Measurements from ENCODE around the gene ARID3C.
A peak's percentile ranks its signal among the peaks of the same experiment; 100 is the strongest.

Gene ARID3C

GRCh38 chr9:34628656-34629490 lies at the start of gene ARID3C:
TSS of gene ARID3C (minus strand) at chr9:34629066. CDS start at chr9:34628014, 1,052 bp downstream.
- DNase-seq (ENCODE audit: insufficient read length, low spot score) (no peak), FAIRE-seq (no peak)

GRCh38 chr9:34675869-34676268 lies 47.0 kb upstream of the ARID3C start:
- FAIRE-seq (no peak), DNase-seq (ENCODE audit: insufficient read length, low spot score) (no peak)

GRCh38 chr9:34675048-34675714 lies 46.3 kb upstream of the ARID3C start:
- FAIRE-seq: peak; percentile 23
- DNase-seq (ENCODE audit: insufficient read length, low spot score): peak; percentile 48

DNA sequence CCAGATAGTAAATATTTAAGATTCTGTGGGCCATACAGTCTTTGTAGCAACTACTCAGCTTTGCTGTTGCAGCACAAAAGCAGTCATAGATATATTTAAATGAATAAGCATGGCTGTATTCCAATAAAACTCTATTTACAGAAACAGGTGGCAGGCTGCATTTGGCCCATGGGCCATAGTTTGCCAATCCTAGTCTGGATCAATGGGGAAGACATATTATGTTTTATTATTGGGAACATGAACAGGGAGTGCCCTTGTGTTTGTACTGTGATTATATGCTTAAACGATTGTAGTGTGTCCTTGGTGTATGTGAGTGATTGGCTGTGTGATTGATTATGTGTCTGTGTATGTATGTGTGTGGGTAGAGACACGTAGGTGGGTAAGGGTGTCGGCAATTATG lies 45.6 kb upstream of the ARID3C start:
- FAIRE-seq: no peak
- DNase-seq (ENCODE audit: insufficient read length, low spot score): no peak

- no peak for DNase-seq (ENCODE audit: insufficient read length, low spot score)
- no peak for FAIRE-seq
Measured at GRCh38 chr9:34671307-34671706, 42.4 kb upstream of the ARID3C start.

- DNase-seq (ENCODE audit: insufficient read length, low spot score) (no peak), FAIRE-seq (no peak)
Measured at GRCh38 chr9:34669809-34670562, 41.1 kb upstream of the ARID3C start.

GRCh38 chr9:34665381-34666250 lies 36.8 kb upstream of the ARID3C start:
- peak; percentile 84 for FAIRE-seq
- peak; percentile 79 for DNase-seq (ENCODE audit: insufficient read length, low spot score)

- FAIRE-seq (no peak), DNase-seq (ENCODE audit: insufficient read length, low spot score) (no peak)
Measured at GRCh38 chr9:34665067-34665380, 36.2 kb upstream of the ARID3C start.

- FAIRE-seq (peak; percentile 51), DNase-seq (ENCODE audit: insufficient read length, low spot score) (peak; percentile 61)
Measured at GRCh38 chr9:34664281-34665066, 35.6 kb upstream of the ARID3C start.

DNA sequence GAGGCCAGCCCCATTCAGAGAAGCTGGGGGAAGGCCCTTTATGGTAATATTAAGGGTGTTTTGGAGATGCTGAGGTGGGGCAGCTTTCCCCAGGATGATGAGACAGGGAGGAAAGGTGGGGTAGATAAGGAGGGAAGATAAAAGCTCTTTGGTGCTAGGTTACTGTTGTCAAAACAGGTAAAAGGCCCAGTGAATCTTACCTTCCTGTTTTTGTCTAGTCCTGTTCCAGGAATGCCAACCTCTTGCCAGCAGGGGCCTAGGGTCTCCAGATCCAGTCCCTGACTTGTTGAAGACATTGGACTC lies 34.4 kb upstream of the ARID3C start:
- FAIRE-seq (no peak), DNase-seq (ENCODE audit: insufficient read length, low spot score) (no peak)

- DNase-seq (ENCODE audit: insufficient read length, low spot score) (no peak), FAIRE-seq (no peak)
Measured at GRCh38 chr9:34662526-34663302, 33.8 kb upstream of the ARID3C start, which contains the start of gene CCL27. TSS of gene CCL27 (minus strand) at chr9:34662657. CDS start at chr9:34662633, 24 bp downstream.

- no peak for FAIRE-seq
Measured at GRCh38 chr9:34659592-34660253, 30.9 kb upstream of the ARID3C start.

GRCh38 chr9:34658461-34658860 lies 29.6 kb upstream of the ARID3C start:
- no peak for FAIRE-seq
- no peak for DNase-seq (ENCODE audit: insufficient read length, low spot score)

More at GRCh38 chr9:34659592-34660253, 30.9 kb upstream of the ARID3C start:
- no peak for DNase-seq (ENCODE audit: insufficient read length, low spot score)

GRCh38 chr9:34656992-34657391 lies 28.1 kb upstream of the ARID3C start:
- no peak for FAIRE-seq
- no peak for DNase-seq (ENCODE audit: insufficient read length, low spot score)

DNA sequence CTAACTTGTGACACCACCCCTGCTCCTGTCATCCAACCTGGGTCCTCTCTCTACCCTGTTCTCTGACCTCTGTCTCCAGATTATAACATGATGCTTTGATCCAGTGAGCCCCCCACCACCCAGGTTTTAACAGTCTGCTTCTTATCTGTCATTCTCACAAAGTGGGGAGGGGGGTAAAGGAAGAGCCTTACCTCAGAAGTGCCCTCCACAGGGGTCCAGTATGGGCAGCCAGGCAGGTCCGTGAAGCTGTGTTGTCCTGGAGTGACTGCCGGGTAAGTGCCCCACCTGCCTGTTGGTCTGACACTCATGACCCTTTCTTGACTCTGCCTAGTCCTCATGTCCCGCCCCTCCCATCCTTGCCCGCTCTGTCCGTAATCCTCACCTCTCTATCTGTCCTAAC lies 26.5 kb upstream of the ARID3C start:
- FAIRE-seq: no peak

DNA sequence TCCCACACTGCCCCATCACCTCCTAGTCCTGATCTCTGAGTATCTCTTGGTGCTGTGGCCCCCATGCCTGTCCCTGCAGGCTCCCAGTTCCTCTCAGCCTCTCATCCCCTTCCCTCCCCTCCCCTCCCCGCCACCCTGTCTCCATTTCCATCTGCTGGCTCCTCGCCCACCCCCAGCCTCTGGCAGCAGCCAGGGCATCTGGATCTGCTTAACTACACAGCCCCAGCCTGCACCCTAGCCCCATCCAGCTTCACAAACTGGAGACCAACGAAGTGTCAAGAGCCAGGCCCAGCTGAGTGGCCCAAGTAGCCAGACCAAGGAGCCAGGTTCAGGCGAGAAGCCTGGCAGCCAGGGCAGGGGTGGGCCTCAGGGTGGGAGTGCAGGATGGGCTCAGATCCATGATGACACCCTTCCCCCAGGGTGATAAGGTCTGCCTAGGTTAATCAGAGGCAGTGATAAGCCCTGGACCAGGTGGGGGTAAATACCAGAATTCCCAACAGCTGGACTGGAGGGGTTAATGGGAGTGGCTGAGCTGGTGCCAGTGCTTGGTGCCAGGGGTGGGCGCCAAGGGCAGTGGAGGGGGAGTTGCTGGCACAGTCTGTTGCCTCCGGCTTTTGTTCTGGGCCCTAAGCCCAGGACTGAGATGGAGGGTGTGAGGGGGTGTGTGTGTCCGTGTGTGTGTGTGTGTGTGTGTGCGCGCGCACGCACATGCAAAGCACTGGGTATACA lies 25.6 kb upstream of the ARID3C start:
- FAIRE-seq (no peak), DNase-seq (ENCODE audit: insufficient read length, low spot score) (no peak)

More for the DNA sequence above, 26.5 kb upstream of the ARID3C start:
- DNase-seq (ENCODE audit: insufficient read length, low spot score): no peak

GRCh38 chr9:34653151-34654072 lies 24.5 kb upstream of the ARID3C start:
- FAIRE-seq: no peak

More at GRCh38 chr9:34653151-34654072, 24.5 kb upstream of the ARID3C start:
- DNase-seq (ENCODE audit: insufficient read length, low spot score): no peak

Measured in GM19239 (cell line).